ENCODE measurements around the gene ZZZ3. TPM values are rescaled to one million over a fixed set of nuclear protein-coding genes. Genes with fewer than 3 reads are reported as not detected.

ZZZ3 gene
- total RNA-seq, 2 donors from 2014 or later, result 38.9 to 60.8 TPM

- Histone ChIP-seq H3K27ac (no peak overlapping the region), H3K27me3 (replicated peaks; ENCODE audit: insufficient read depth) (no peaks in the 10 kb centered on the region), H3K36me3 (no peaks in the 10 kb centered on the region), H3K9me3 (no peaks in the 10 kb centered on the region), H3K4me3 (no peak overlapping the region), H3K4me1 (replicated peaks) (no peaks in the 10 kb centered on the region)
- intact Hi-C loops (cut with DNase I), result loop anchor here (10.0 kb wide), 1 partner anchor 517 kb away; no protein-coding TSS in a partner anchor
- TF ChIP-seq CTCF (IDR thresholded peaks at IDR 0.05) (no peak), POLR2AphosphoS5 (IDR thresholded peaks at IDR 0.05) (no peak), POLR2A (IDR thresholded peaks at IDR 0.05) (no peak)
- no peak for DNase-seq (ENCODE audit: low spot score)
- WGBS, result 60% methylated on average over 5 of the region's 5 CpGs
Measured at GRCh38 chr1:77671836-77672235, 10.6 kb downstream of the ZZZ3 start.

- intact Hi-C loops (cut with DNase I), result loop anchor here (10.0 kb wide), 1 partner anchor 516 kb away; no protein-coding TSS in a partner anchor
- no peaks in the 10 kb centered on the region for H3K9me3 ChIP-seq
- no peaks in the 10 kb centered on the region for H3K36me3 ChIP-seq
- TF ChIP-seq CTCF (IDR thresholded peaks at IDR 0.05) (no peak), POLR2A (IDR thresholded peaks at IDR 0.05) (no peak), POLR2AphosphoS5 (IDR thresholded peaks at IDR 0.05) (no peak)
- WGBS, result 89% methylated on average over 7 of the region's 7 CpGs
- DNase-seq (ENCODE audit: low spot score), result no peak
- no peaks in the 10 kb centered on the region for H3K4me1 ChIP-seq (replicated peaks)
- H3K27me3 ChIP-seq (replicated peaks; ENCODE audit: insufficient read depth), result no peaks in the 10 kb centered on the region
- no peak overlapping the region for H3K4me3 ChIP-seq
- no peak overlapping the region for H3K27ac ChIP-seq
Measured at GRCh38 chr1:77670330-77670729, 12.1 kb downstream of the ZZZ3 start.

GRCh38 chr1:77668924-77669449 lies 13.5 kb downstream of the ZZZ3 start:
- TF ChIP-seq POLR2A (IDR thresholded peaks at IDR 0.05) (no peak), POLR2AphosphoS5 (IDR thresholded peaks at IDR 0.05) (no peak), CTCF (IDR thresholded peaks at IDR 0.05) (no peak)
- Histone ChIP-seq H3K27ac (no peak overlapping the region), H3K9me3 (no peaks in the 10 kb centered on the region), H3K27me3 (replicated peaks; ENCODE audit: insufficient read depth) (no peaks in the 10 kb centered on the region), H3K4me3 (no peak overlapping the region), H3K36me3 (no peaks in the 10 kb centered on the region), H3K4me1 (replicated peaks) (no peaks in the 10 kb centered on the region)
- no peak for DNase-seq (ENCODE audit: low spot score)
- intact Hi-C loops (cut with DNase I), result no loop called here
- 23% methylated on average over 1 of the region's 1 CpG for WGBS

GRCh38 chr1:77664939-77665516 lies 17.4 kb downstream of the ZZZ3 start:
- H3K27me3 ChIP-seq (replicated peaks; ENCODE audit: insufficient read depth), result no peaks in the 10 kb centered on the region
- intact Hi-C loops (cut with DNase I), result no loop called here
- H3K4me3 ChIP-seq, result no peak overlapping the region
- WGBS, result 87% methylated on average over 3 of the region's 3 CpGs
- DNase-seq (ENCODE audit: low spot score), result no peak
- no peaks in the 10 kb centered on the region for H3K36me3 ChIP-seq
- no peaks in the 10 kb centered on the region for H3K9me3 ChIP-seq
- H3K4me1 ChIP-seq (replicated peaks), result no peaks in the 10 kb centered on the region
- no peak for TF ChIP-seq POLR2A (IDR thresholded peaks at IDR 0.05)
- TF ChIP-seq CTCF (IDR thresholded peaks at IDR 0.05), result no peak
- TF ChIP-seq POLR2AphosphoS5 (IDR thresholded peaks at IDR 0.05), result no peak
- no peak overlapping the region for H3K27ac ChIP-seq

GRCh38 chr1:77661696-77662095 lies 20.8 kb downstream of the ZZZ3 start:
- Histone ChIP-seq H3K27ac (no peak overlapping the region), H3K4me3 (no peak overlapping the region), H3K36me3 (no peaks in the 10 kb centered on the region), H3K9me3 (no peaks in the 10 kb centered on the region), H3K4me1 (replicated peaks) (no peaks in the 10 kb centered on the region), H3K27me3 (replicated peaks; ENCODE audit: insufficient read depth) (no peaks in the 10 kb centered on the region)
- DNase-seq (ENCODE audit: low spot score), result no peak
- intact Hi-C loops (cut with DNase I), result no loop called here
- TF ChIP-seq POLR2AphosphoS5 (IDR thresholded peaks at IDR 0.05) (no peak), POLR2A (IDR thresholded peaks at IDR 0.05) (no peak), CTCF (IDR thresholded peaks at IDR 0.05) (no peak)
- WGBS, result 91% methylated on average over 4 of the region's 4 CpGs
